ENCODE data around the gene ACTG1. TPM values are rescaled to one million over a fixed set of nuclear protein-coding genes. Genes with fewer than 3 reads are reported as not detected.

The ACTG1 gene
- total and polyA plus RNA-seq, 9 of the 15 experiments (the other 6 are each of a cell fraction or from before 2014, with no cell fraction given) = 224 to 1,775 (median 568) TPM

DNA sequence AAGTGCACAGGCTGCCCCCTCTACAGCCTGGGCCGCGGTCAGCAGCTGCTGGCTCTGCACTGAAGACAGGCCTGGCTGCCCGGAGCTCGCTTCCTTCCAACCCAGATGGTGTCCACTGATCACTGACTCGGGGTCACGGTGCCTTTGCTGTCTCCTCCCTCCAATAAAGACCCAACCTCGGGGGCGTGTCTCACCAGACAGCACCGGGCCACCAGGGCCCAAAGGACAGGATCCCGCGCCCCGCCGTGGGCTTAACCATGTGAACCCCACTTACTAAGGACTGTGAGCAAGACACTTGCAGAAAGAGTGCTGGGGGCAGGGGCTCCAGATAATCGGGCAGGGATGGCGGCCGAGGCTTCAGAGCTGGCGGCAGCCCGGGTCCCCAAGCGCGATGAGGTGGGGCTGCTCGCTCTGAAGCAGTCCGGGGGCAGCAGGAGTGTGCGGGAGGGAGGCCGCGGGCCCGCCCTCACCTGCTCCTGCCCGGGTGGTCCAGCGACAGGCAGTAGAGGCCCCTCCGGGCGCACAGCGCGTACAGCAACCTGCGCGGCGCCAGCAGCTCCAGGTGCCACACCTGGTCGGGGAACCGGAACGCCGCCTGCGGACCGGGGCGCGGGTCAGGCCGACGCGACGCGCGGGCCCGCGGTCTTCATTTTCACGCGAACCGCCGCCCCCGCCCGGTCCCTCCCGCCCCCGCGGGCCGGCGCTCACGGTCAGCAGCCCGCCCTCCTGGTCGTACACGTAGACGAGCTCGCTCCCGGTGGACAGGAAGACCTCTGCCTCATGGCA, 39.1 kb upstream of the ACTG1 start (continued):
- TF ChIP-seq, protein P1, sequence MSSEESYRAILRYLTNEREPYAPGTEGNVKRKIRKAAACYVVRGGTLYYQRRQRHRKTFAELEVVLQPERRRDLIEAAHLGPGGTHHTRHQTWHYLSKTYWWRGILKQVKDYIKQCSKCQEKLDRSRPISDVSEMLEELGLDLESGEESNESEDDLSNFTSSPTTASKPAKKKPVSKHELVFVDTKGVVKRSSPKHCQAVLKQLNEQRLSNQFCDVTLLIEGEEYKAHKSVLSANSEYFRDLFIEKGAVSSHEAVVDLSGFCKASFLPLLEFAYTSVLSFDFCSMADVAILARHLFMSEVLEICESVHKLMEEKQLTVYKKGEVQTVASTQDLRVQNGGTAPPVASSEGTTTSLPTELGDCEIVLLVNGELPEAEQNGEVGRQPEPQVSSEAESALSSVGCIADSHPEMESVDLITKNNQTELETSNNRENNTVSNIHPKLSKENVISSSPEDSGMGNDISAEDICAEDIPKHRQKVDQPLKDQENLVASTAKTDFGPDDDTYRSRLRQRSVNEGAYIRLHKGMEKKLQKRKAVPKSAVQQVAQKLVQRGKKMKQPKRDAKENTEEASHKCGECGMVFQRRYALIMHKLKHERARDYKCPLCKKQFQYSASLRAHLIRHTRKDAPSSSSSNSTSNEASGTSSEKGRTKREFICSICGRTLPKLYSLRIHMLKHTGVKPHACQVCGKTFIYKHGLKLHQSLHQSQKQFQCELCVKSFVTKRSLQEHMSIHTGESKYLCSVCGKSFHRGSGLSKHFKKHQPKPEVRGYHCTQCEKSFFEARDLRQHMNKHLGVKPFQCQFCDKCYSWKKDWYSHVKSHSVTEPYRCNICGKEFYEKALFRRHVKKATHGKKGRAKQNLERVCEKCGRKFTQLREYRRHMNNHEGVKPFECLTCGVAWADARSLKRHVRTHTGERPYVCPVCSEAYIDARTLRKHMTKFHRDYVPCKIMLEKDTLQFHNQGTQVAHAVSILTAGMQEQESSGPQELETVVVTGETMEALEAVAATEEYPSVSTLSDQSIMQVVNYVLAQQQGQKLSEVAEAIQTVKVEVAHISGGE (CRISPR knock-in tag; IDR thresholded peaks at IDR 0.05) = no peak
- TF ChIP-seq, protein P2, sequence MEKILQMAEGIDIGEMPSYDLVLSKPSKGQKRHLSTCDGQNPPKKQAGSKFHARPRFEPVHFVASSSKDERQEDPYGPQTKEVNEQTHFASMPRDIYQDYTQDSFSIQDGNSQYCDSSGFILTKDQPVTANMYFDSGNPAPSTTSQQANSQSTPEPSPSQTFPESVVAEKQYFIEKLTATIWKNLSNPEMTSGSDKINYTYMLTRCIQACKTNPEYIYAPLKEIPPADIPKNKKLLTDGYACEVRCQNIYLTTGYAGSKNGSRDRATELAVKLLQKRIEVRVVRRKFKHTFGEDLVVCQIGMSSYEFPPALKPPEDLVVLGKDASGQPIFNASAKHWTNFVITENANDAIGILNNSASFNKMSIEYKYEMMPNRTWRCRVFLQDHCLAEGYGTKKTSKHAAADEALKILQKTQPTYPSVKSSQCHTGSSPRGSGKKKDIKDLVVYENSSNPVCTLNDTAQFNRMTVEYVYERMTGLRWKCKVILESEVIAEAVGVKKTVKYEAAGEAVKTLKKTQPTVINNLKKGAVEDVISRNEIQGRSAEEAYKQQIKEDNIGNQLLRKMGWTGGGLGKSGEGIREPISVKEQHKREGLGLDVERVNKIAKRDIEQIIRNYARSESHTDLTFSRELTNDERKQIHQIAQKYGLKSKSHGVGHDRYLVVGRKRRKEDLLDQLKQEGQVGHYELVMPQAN (IDR thresholded peaks at IDR 0.05; ENCODE audit: borderline replicate concordance) = peak; percentile 65
- TF ChIP-seq YY1 (IDR thresholded peaks at IDR 0.05; ENCODE audit: borderline replicate concordance in 1 of 3, control insufficient read depth in 1 of 3, extremely low read depth in 1 of 3, insufficient read depth in 3 of 3, insufficient read length in 1 of 3, insufficient replicate concordance in 2 of 3, low read depth in 1 of 3, low read length in 2 of 3) (peak in 1 of 3 experiments; percentile 3), LEF1 (IDR thresholded peaks at IDR 0.05) (no peak), PHB2 (IDR thresholded peaks at IDR 0.05; ENCODE audit: low read depth) (no peak), ZKSCAN8 (CRISPR knock-in tag; IDR thresholded peaks at IDR 0.05) (no peak), PML (IDR thresholded peaks at IDR 0.05; ENCODE audit: low read length) (no peak), SIN3A (IDR thresholded peaks at IDR 0.05; ENCODE audit: borderline replicate concordance in 2 of 2, control insufficient read depth in 1 of 2, low read depth in 2 of 2, low read length in 2 of 2) (peak in 1 of 2 experiments; percentile 30; a peak in 2 of 4 replicates), EWSR1 (IDR thresholded peaks at IDR 0.05; ENCODE audit: borderline replicate concordance, low read depth, partially characterized antibody) (no peak), ZFP36 (IDR thresholded peaks at IDR 0.05; ENCODE audit: low read depth, low read length, partially characterized antibody) (no peak), MEF2A (IDR thresholded peaks at IDR 0.05; ENCODE audit: control insufficient read depth, low read depth, low read length) (no peak), ZNF124 (CRISPR knock-in tag; IDR thresholded peaks at IDR 0.05) (no peak), SLC30A9 (CRISPR knock-in tag; IDR thresholded peaks at IDR 0.05) (no peak), CBFA2T3 (IDR thresholded peaks at IDR 0.05) (peak; percentile 57), KLF16 (IDR thresholded peaks at IDR 0.05) (no peak)
- TF ChIP-seq, protein P3, sequence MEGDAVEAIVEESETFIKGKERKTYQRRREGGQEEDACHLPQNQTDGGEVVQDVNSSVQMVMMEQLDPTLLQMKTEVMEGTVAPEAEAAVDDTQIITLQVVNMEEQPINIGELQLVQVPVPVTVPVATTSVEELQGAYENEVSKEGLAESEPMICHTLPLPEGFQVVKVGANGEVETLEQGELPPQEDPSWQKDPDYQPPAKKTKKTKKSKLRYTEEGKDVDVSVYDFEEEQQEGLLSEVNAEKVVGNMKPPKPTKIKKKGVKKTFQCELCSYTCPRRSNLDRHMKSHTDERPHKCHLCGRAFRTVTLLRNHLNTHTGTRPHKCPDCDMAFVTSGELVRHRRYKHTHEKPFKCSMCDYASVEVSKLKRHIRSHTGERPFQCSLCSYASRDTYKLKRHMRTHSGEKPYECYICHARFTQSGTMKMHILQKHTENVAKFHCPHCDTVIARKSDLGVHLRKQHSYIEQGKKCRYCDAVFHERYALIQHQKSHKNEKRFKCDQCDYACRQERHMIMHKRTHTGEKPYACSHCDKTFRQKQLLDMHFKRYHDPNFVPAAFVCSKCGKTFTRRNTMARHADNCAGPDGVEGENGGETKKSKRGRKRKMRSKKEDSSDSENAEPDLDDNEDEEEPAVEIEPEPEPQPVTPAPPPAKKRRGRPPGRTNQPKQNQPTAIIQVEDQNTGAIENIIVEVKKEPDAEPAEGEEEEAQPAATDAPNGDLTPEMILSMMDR (IDR thresholded peaks at IDR 0.05 in 2 of 3, conservative IDR thresholded peaks at IDR 0.05 in 1 of 3; ENCODE audit: insufficient read depth in 2 of 3, low read depth in 1 of 3, low read length in 3 of 3) = 0 out of 6 replicates have a peak, but pooled peaks of 2 of the 3 experiments have one; percentile 1 to 18

Data from K562 (cell line).